GM12878 (cell line): ENCODE measurements around the gene PCDHGB1. TPM values are rescaled to one million over a fixed set of nuclear protein-coding genes. Genes with fewer than 3 reads are reported as not detected.

Source experiments
- ATAC-seq: fragments of 200-7000 bp; cut with Tn5 transposase; 3 replicates; pipeline ENCODE4 v1.9.1; 2020; ENCODE audit warnings: mild to moderate bottlenecking, moderate library complexity
- BruUV-seq: library from RNA; stranded (reverse); fragments of 400-500 nt; replicated peaks from 2 replicates; lab custom pipeline; 2021; lab: Mats Ljungman, UMichigan
- CTCF ChIA-PET: fragments of 300-600 bp; sonication (Branson Sonifier 250); formaldehyde crosslinking; extraction: SDS; loops from one replicate; lab custom pipeline; 2021; ENCODE audit warnings: inconsistent platforms; lab: Yijun Ruan, JAX
- POLR2A ChIA-PET: fragments of 350-600 bp; formaldehyde crosslinking; extraction: SDS; loops from one replicate; lab custom pipeline; 2021; ENCODE audit warnings: inconsistent platforms; lab: Charles Lee
- RAD21 ChIA-PET: fragments of 300-600 bp; sonication (Branson Sonifier 250); formaldehyde crosslinking; loops from one replicate; lab custom pipeline; 2023; ENCODE audit warnings: antibody characterized with exemption; ENCODE audit not compliant: unreplicated experiment; lab: Charles Lee
- SMC1A ChIA-PET: fragments of 300-600 bp; sonication (Branson Sonifier 250); formaldehyde crosslinking; loops from one replicate; lab custom pipeline; 2023; ENCODE audit not compliant: unreplicated experiment, uncharacterized antibody; lab: Charles Lee
- DNase-seq: peaks from one replicate; pipeline ENCODE4 v3.0.0-alpha.2; 2011; ENCODE audit warnings: low read depth, low spot score
- FAIRE-seq: peaks from 3 replicates; lab custom pipeline; 2011; peaks lifted over from hg19 to GRCh38; lab: Jason Lieb, UNC
- H2AFZ ChIP-seq: 2 replicates; pipeline ENCODE4 v1.6.0; 2011; ENCODE audit warnings: low read depth, low read length, control low read depth; ENCODE audit not compliant: control insufficient read depth
- H3K27ac ChIP-seq: 2 replicates; pipeline ENCODE4 v1.5.1; 2011; ENCODE audit warnings: control low read depth; ENCODE audit not compliant: control insufficient read depth, insufficient read depth
- H3K27me3 ChIP-seq, 2 experiments: replicated peaks in 1 of 2; 2 replicates each; pipeline versions ENCODE4 v1.6.0 to v1.6.1; 2011; ENCODE audit warnings: low read length in 1 of 2; ENCODE audit not compliant: control insufficient read depth in 2 of 2, insufficient read depth in 2 of 2
- H3K36me3 ChIP-seq, 2 experiments: 2 replicates each; pipeline ENCODE4 v1.5.1; 2011; ENCODE audit warnings: low read length in 1 of 2; ENCODE audit not compliant: control insufficient read depth in 2 of 2, insufficient read depth in 2 of 2
- H3K4me1 ChIP-seq: 2 replicates; pipeline ENCODE4 v1.6.1; 2011; ENCODE audit warnings: mild to moderate bottlenecking, low read length, moderate library complexity, mixed read lengths; ENCODE audit not compliant: control insufficient read depth, insufficient read depth
- H3K4me2 ChIP-seq: 2 replicates; pipeline ENCODE4 v1.6.0; 2011; ENCODE audit warnings: control low read depth; ENCODE audit not compliant: control insufficient read depth, insufficient read depth
- H3K4me3 ChIP-seq: fragments of 200-600 bp; sonication (generic); 2 replicates; pipeline ENCODE4 v1.5.1; 2016
- H3K79me2 ChIP-seq: 2 replicates; pipeline ENCODE4 v1.6.0; 2011; ENCODE audit warnings: low read length; ENCODE audit not compliant: control insufficient read depth, insufficient read depth
- H3K9ac ChIP-seq: 2 replicates; pipeline ENCODE4 v1.8.0; 2011; ENCODE audit warnings: low read length, control low read depth, mixed read lengths; ENCODE audit not compliant: control insufficient read depth, insufficient read depth
- H3K9me3 ChIP-seq: replicated peaks from 3 replicates; pipeline ENCODE4 v1.5.1; 2011; ENCODE audit warnings: mild to moderate bottlenecking, low read length; ENCODE audit not compliant: control insufficient read depth, insufficient read depth
- H4K20me1 ChIP-seq: 2 replicates; pipeline ENCODE4 v1.6.0; 2011; ENCODE audit not compliant: control insufficient read depth, insufficient read depth
- MTA2 ChIP-seq: fragments of 450-650 bp; IDR thresholded peaks from 2 replicates; pipeline ENCODE4 v1.6.1; 2016; ENCODE audit warnings: low read depth, mild to moderate bottlenecking, moderate library complexity
- NRF1 ChIP-seq: conservative IDR thresholded peaks from 2 replicates; pipeline ENCODE4 v1.6.1; 2011; ENCODE audit warnings: mild to moderate bottlenecking, low read depth, low read length, improper control_type of control experiment
- STAT1 ChIP-seq: fragments of 450-650 bp; conservative IDR thresholded peaks from 2 replicates; pipeline ENCODE4 v1.6.1; 2014; ENCODE audit warnings: antibody characterized with exemption, mild to moderate bottlenecking
- ZNF24 ChIP-seq: fragments of 450-650 bp; IDR thresholded peaks from 2 replicates; pipeline ENCODE4 v1.6.1; 2017; ENCODE audit warnings: antibody characterized with exemption, mild to moderate bottlenecking
- WGBS: methylation state at CpG from one replicate; pipeline ENCODE4 v1.1.6; 2016; ENCODE audit warnings: low lambda C conversion rate; ENCODE audit not compliant: insufficient replicate concordance, insufficient coverage; ENCODE audit errors: missing lambda C conversion rate; 5-methylcytosine and 5-hydroxymethylcytosine counted together
- in situ Hi-C: fragments of 300-500 bp; cut with MboI; formaldehyde crosslinking; loops from 9 replicates; pipeline ENCODE4 v1.14.3; 2018; ENCODE audit warnings: mixed read lengths
- intact Hi-C: fragments of 100-400 bp; cut with micrococcal nuclease; formaldehyde crosslinking; loops from one replicate; pipeline ENCODE4 v1.14.2; 2022; ENCODE audit not compliant: unreplicated experiment
- polyA plus RNA-seq, 11 experiments: library from polyadenylated mRNA; depleted of rRNA in 4 of 11; unstranded in 6 of 11; stranded (reverse) in 5 of 11; fragments of >200 nt; fragmentation: Nextera tagmentation in 4 of 11; fragmentation: Illumina TruSeq in 1 of 11; extraction: Ambion mirVana in 4 of 11; extraction: Trizol in 1 of 11; gene quantifications; 1 replicate in 1 of 11; 2 replicates in 10 of 11; pipeline versions ENCODE4 v1.2.1 to v1.2.3, GENCODE V29; 2011 to 2016; ENCODE audit warnings: inconsistent platforms in 2 of 11, missing spikeins in 2 of 11, low read depth in 1 of 11
- total RNA-seq, 4 experiments: library from RNA; depleted of rRNA in 3 of 4; stranded (reverse); fragments of >200 nt in 3 of 4; fragmentation: Illumina TruSeq in 1 of 4; extraction: Trizol in 1 of 4; gene quantifications; 2 replicates each; pipeline versions ENCODE4 v1.2.1 to v1.2.3, GENCODE V29; 2013 to 2021
- TF ChIP-seq, protein P1 (sequence below): fragments of 450-650 bp; IDR thresholded peaks from 2 replicates; pipeline ENCODE4 v1.6.1; 2017; ENCODE audit warnings: mild to moderate bottlenecking, moderate library complexity
- TF ChIP-seq, protein P2 (sequence below): IDR thresholded peaks from 2 replicates; pipeline ENCODE4 v1.6.1; 2012; ENCODE audit warnings: low read depth, low read length, improper control_type of control experiment

PCDHGB1 gene
- total and polyA plus RNA-seq, 10 of the 15 experiments (the other 5 are each of a cell fraction or from before 2014, with no cell fraction given): 0.04 to 0.40 (median 0.08) TPM; not detected in 2

DNA sequence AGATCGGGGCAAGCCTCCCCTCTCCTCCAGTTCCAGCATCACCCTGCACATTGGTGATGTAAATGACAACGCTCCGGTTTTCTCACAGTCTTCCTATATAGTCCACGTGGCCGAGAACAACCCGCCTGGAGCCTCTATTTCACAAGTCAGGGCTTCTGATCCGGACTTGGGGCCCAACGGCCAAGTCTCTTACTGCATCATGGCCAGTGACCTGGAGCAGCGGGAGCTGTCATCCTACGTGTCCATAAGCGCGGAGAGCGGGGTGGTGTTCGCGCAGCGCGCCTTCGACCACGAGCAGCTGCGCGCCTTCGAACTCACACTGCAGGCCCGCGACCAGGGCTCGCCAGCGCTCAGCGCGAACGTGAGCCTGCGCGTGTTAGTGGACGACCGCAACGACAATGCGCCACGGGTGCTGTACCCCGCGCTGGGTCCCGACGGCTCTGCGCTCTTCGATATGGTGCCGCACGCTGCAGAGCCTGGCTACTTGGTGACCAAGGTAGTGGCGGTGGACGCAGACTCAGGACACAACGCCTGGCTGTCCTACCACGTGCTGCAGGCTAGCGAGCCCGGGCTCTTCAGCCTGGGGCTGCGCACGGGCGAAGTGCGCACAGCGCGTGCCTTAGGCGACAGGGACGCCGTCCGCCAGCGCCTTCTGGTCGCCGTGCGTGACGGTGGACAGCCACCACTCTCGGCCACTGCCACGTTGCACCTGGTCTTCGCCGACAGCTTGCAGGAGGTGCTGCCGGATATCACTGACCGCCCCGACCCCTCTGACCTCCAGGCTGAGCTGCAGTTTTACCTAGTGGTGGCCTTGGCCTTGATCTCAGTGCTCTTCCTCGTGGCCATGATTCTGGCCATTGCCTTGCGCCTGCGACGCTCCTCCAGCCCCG is 39.5 kb downstream of the PCDHGB1 start (continued):
- TF ChIP-seq, protein P1, sequence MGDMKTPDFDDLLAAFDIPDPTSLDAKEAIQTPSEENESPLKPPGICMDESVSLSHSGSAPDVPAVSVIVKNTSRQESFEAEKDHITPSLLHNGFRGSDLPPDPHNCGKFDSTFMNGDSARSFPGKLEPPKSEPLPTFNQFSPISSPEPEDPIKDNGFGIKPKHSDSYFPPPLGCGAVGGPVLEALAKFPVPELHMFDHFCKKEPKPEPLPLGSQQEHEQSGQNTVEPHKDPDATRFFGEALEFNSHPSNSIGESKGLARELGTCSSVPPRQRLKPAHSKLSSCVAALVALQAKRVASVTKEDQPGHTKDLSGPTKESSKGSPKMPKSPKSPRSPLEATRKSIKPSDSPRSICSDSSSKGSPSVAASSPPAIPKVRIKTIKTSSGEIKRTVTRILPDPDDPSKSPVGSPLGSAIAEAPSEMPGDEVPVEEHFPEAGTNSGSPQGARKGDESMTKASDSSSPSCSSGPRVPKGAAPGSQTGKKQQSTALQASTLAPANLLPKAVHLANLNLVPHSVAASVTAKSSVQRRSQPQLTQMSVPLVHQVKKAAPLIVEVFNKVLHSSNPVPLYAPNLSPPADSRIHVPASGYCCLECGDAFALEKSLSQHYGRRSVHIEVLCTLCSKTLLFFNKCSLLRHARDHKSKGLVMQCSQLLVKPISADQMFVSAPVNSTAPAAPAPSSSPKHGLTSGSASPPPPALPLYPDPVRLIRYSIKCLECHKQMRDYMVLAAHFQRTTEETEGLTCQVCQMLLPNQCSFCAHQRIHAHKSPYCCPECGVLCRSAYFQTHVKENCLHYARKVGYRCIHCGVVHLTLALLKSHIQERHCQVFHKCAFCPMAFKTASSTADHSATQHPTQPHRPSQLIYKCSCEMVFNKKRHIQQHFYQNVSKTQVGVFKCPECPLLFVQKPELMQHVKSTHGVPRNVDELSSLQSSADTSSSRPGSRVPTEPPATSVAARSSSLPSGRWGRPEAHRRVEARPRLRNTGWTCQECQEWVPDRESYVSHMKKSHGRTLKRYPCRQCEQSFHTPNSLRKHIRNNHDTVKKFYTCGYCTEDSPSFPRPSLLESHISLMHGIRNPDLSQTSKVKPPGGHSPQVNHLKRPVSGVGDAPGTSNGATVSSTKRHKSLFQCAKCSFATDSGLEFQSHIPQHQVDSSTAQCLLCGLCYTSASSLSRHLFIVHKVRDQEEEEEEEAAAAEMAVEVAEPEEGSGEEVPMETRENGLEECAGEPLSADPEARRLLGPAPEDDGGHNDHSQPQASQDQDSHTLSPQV: no peak
- TF ChIP-seq NRF1: no peak

DNA sequence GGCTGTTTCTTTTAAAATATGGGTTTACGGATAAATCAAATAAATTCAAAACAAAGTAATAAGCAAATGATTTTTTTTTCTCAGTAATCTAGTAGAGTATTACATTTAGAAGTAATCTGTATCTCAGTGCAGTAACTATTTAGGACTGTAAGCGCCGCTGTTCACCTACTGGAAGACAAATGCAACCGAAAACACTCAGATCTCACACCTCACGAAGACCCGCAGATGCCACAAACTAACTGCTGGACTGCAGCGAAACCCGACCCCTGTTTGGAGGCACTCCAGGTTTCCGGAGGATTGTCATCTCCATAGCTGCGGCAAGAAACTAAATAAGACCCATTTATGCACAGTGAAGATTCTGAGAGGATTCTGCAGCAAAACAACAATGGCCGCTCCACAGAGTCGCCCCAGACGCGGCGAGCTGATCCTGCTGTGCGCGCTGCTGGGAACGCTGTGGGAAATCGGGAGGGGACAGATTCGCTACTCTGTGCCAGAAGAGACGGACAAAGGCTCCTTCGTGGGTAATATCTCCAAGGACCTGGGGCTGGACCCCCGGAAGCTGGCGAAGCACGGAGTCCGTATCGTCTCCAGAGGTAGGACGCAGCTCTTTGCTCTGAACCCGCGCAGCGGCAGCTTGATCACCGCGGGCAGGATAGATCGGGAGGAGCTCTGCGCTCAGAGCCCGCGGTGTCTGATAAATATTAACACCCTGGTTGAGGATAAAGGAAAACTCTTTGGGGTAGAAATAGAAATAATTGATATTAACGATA is 42.7 kb downstream of the PCDHGB1 start, which contains the start of gene PCDHGA8:
Gene PCDHGA8 (plus strand): TSS at position 205 of the 770 bp plus-strand sequence. CDS start 181 bp downstream, at position 386.
- CTCF ChIA-PET: interaction anchor here (0.9 to 1.4 kb wide), 4 partner anchors 10 to 171 kb away, joined by 3 read pairs; partner anchors contain the start of genes PCDHGA10 and PCDHGA7
- DNase-seq: no peak
- no peaks in the 10 kb centered on the region for H3K4me1 ChIP-seq
- H4K20me1 ChIP-seq: no peaks in the 10 kb centered on the region
- BruUV-seq: no TSS peak
- SMC1A ChIA-PET: interaction anchor here (1.4 kb wide), 1 partner anchor 165 kb away, joined by 4 read pairs; no protein-coding TSS in a partner anchor
- H3K79me2 ChIP-seq: no peaks in the 10 kb centered on the region
- H3K27ac ChIP-seq: no peak within 1 kb of the TSS
- no peaks in the 10 kb centered on the region for H3K27me3 ChIP-seq
- ATAC-seq: no peak
- no peaks in the 10 kb centered on the region for H3K36me3 ChIP-seq
- H3K4me2 ChIP-seq: no peak within 1 kb of the TSS
- TF ChIP-seq MTA2 (no peak), STAT1 (no peak), ZNF24 (no peak)
- TF ChIP-seq, protein P2, sequence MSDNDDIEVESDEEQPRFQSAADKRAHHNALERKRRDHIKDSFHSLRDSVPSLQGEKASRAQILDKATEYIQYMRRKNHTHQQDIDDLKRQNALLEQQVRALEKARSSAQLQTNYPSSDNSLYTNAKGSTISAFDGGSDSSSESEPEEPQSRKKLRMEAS: no peak
- in situ Hi-C loops (no loop called here), intact Hi-C loops (no loop called here)
- no peak for FAIRE-seq
- 83% methylated on average over 38 of the region's 38 CpGs for WGBS
- POLR2A ChIA-PET: no interaction called here
- peaks cover 5% of the 10 kb centered on the region; the same call in 2 of the 3 replicates for H3K9me3 ChIP-seq
- no peak within 1 kb of the TSS for H3K9ac ChIP-seq
- no peak within 1 kb of the TSS for H2AFZ ChIP-seq
- RAD21 ChIA-PET: no interaction called here
- no peak within 1 kb of the TSS for H3K4me3 ChIP-seq
